ENCODE results near the gene LRRC40.

Gene LRRC40

GRCh38 chr1:70164350-70164749 is 41.0 kb downstream of the LRRC40 start:
- Histone ChIP-seq H3K27ac (ENCODE audit: low read length) (no peak overlapping the region), H3K4me3 (ENCODE audit: low read length) (no peak overlapping the region), H3K4me1 (ENCODE audit: insufficient read depth, low read length) (peaks cover 3% of the 10 kb centered on the region; the same call in 1 of the 2 replicates), H3K9ac (ENCODE audit: low read depth, low read length) (no peak overlapping the region), H3K27me3 (ENCODE audit: insufficient read depth, low read length) (no peaks in the 10 kb centered on the region), H3K36me3 (ENCODE audit: insufficient read depth, low read depth, low read length) (no peaks in the 10 kb centered on the region), H3K9me3 (ENCODE audit: insufficient read depth, low read depth, low read length) (no peaks in the 10 kb centered on the region)

DNA sequence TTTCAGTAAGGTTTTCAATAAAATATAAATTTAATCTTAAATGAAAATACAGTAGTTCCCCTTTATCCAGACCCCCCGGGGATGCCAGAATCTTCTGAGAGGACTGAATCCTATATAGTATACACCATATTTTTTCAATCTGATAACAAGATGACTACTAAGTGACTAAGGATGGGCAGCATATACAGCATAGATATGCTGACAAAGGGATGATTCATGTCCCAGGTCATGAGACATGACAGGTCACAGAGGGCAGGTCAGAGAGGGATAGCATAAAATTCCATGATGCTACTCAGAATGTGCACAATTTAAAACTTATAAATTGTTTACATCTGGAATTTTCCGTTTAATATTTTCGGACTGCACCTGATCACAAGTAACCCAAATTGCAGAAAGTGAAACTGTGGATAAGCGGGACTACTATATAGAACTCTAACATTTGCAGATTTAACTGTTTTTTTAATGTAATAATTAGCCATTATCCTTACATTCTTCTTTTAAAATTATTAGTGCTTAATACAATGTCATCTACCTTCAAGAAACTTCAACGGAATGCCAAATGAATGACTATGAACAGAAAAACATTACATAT is 48.8 kb downstream of the LRRC40 start:
- Histone ChIP-seq H3K27ac (ENCODE audit: low read length) (no peak overlapping the region), H3K27me3 (ENCODE audit: insufficient read depth, low read length) (no peaks in the 10 kb centered on the region), H3K36me3 (ENCODE audit: insufficient read depth, low read depth, low read length) (no peaks in the 10 kb centered on the region)

DNA sequence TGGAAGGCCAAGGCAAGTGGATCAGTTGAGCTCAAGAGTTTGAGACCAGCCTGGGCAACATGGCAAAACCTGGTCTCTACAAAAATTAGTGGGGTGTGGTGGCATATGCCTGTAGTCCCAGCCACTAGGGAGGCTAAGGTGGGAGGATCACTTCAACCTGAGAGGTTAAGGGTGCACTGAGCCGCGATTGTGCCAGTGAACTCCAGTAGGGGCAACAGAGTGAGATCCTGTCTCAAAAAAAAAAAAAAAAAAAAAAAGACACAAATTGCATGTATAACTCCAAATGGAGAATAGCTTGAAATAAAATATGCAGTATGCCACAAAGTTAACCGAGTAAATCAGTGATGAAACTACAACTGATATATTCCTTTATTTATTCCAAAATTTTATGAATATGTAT is 51.6 kb downstream of the LRRC40 start:
- Histone ChIP-seq H3K9ac (ENCODE audit: low read depth, low read length) (no peak overlapping the region), H3K27me3 (ENCODE audit: insufficient read depth, low read length) (no peaks in the 10 kb centered on the region), H3K9me3 (ENCODE audit: insufficient read depth, low read depth, low read length) (no peaks in the 10 kb centered on the region), H3K4me3 (ENCODE audit: low read length) (no peak overlapping the region), H3K36me3 (ENCODE audit: insufficient read depth, low read depth, low read length) (peaks cover 8% of the 10 kb centered on the region; the same call in 1 of the 2 replicates), H3K4me1 (ENCODE audit: insufficient read depth, low read length) (no peaks in the 10 kb centered on the region), H3K27ac (ENCODE audit: low read length) (no peak overlapping the region)

More for the DNA sequence above, 48.8 kb downstream of the LRRC40 start:
- no peaks in the 10 kb centered on the region for H3K4me1 ChIP-seq (ENCODE audit: insufficient read depth, low read length)
- H3K4me3 ChIP-seq (ENCODE audit: low read length): no peak overlapping the region
- H3K9ac ChIP-seq (ENCODE audit: low read depth, low read length): no peak overlapping the region
- H3K9me3 ChIP-seq (ENCODE audit: insufficient read depth, low read depth, low read length): no peaks in the 10 kb centered on the region

GRCh38 chr1:70150444-70150843 is 54.9 kb downstream of the LRRC40 start:
- Histone ChIP-seq H3K4me3 (ENCODE audit: low read length) (no peak overlapping the region), H3K9me3 (ENCODE audit: insufficient read depth, low read depth, low read length) (no peaks in the 10 kb centered on the region), H3K27me3 (ENCODE audit: insufficient read depth, low read length) (no peaks in the 10 kb centered on the region), H3K27ac (ENCODE audit: low read length) (no peak overlapping the region), H3K9ac (ENCODE audit: low read depth, low read length) (no peak overlapping the region), H3K4me1 (ENCODE audit: insufficient read depth, low read length) (no peaks in the 10 kb centered on the region), H3K36me3 (ENCODE audit: insufficient read depth, low read depth, low read length) (peaks cover 24% of the 10 kb centered on the region; the same call in 1 of the 2 replicates)

DNA sequence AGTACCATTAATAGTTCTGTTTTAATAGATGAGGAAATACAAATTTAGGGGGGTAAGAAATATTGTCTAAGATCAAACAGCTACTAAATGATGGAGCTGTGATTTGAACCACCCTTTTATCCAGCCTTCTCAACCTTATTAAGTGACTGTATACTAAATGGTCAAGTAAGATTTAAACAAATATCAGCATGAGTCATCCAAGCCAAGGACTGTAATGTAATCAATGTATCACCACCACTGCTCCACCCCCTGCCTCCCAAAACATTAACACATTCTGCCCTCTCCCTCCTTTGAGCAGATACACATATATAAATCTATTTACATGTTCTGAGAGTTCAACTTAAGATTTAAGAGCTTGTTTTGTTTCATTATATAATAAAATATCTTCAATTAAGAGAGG is 58.9 kb downstream of the LRRC40 start:
- no peaks in the 10 kb centered on the region for H3K4me1 ChIP-seq (ENCODE audit: insufficient read depth, low read length)
- H3K9ac ChIP-seq (ENCODE audit: low read depth, low read length): no peak overlapping the region
- H3K27ac ChIP-seq (ENCODE audit: low read length): no peak overlapping the region
- H3K36me3 ChIP-seq (ENCODE audit: insufficient read depth, low read depth, low read length): peaks cover 27% of the 10 kb centered on the region; the same call in 1 of the 2 replicates
- H3K4me3 ChIP-seq (ENCODE audit: low read length): no peak overlapping the region
- H3K27me3 ChIP-seq (ENCODE audit: insufficient read depth, low read length): no peaks in the 10 kb centered on the region
- H3K9me3 ChIP-seq (ENCODE audit: insufficient read depth, low read depth, low read length): no peaks in the 10 kb centered on the region

DNA sequence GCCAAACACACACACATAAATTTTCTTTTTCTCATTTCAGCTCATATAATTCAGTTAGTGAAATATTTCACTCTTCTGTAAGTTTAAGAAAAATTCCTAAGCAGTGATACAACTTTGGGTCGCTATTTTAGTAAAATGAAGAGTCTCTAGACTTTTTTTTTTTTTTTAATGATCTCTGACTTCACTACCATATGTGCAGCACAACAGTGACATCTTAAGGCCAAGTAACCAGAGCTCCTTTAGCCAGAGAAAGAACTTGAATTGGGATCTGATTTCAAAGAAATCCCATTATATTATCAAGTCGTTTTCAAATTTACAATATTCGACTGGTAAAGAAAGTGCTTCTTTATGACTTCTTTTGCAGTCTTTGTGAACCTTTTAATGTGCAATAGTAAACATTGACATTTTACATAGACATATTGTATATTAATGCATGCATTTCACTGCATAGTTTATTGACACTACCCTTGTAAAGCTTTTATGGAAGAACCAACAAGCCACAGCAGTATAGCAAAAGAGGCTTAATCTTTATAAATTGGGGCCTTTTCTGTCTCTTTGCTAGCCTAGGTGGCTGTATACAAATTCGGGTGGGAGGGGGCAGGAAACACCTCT is 62.2 kb downstream of the LRRC40 start:
- H3K4me3 ChIP-seq (ENCODE audit: low read length): no peak overlapping the region

GRCh38 chr1:70142075-70142474 is 63.3 kb downstream of the LRRC40 start:
- no peak overlapping the region for H3K27ac ChIP-seq (ENCODE audit: low read length)
- no peak overlapping the region for H3K9ac ChIP-seq (ENCODE audit: low read depth, low read length)
- peaks cover 8% of the 10 kb centered on the region; the same call in 1 of the 2 replicates for H3K36me3 ChIP-seq (ENCODE audit: insufficient read depth, low read depth, low read length)
- peaks cover 5% of the 10 kb centered on the region; the same call in 1 of the 2 replicates for H3K4me1 ChIP-seq (ENCODE audit: insufficient read depth, low read length)
- no peaks in the 10 kb centered on the region for H3K9me3 ChIP-seq (ENCODE audit: insufficient read depth, low read depth, low read length)
- no peak overlapping the region for H3K4me3 ChIP-seq (ENCODE audit: low read length)
- no peaks in the 10 kb centered on the region for H3K27me3 ChIP-seq (ENCODE audit: insufficient read depth, low read length)

More for the DNA sequence above, 62.2 kb downstream of the LRRC40 start:
- no peak overlapping the region for H3K27ac ChIP-seq (ENCODE audit: low read length)
- no peaks in the 10 kb centered on the region for H3K27me3 ChIP-seq (ENCODE audit: insufficient read depth, low read length)
- no peak overlapping the region for H3K9ac ChIP-seq (ENCODE audit: low read depth, low read length)
- no peaks in the 10 kb centered on the region for H3K9me3 ChIP-seq (ENCODE audit: insufficient read depth, low read depth, low read length)
- H3K36me3 ChIP-seq (ENCODE audit: insufficient read depth, low read depth, low read length): peaks cover 15% of the 10 kb centered on the region; the same call in 1 of the 2 replicates
- peaks cover 5% of the 10 kb centered on the region; the same call in 1 of the 2 replicates for H3K4me1 ChIP-seq (ENCODE audit: insufficient read depth, low read length)

GRCh38 chr1:70140894-70141293 is 64.5 kb downstream of the LRRC40 start:
- no peak overlapping the region for H3K4me3 ChIP-seq (ENCODE audit: low read length)
- peaks cover 6% of the 10 kb centered on the region; the same call in 1 of the 2 replicates for H3K36me3 ChIP-seq (ENCODE audit: insufficient read depth, low read depth, low read length)
- no peak overlapping the region for H3K9ac ChIP-seq (ENCODE audit: low read depth, low read length)
- no peak overlapping the region for H3K27ac ChIP-seq (ENCODE audit: low read length)
- no peaks in the 10 kb centered on the region for H3K9me3 ChIP-seq (ENCODE audit: insufficient read depth, low read depth, low read length)
- no peaks in the 10 kb centered on the region for H3K27me3 ChIP-seq (ENCODE audit: insufficient read depth, low read length)
- peaks cover 5% of the 10 kb centered on the region; the same call in 1 of the 2 replicates for H3K4me1 ChIP-seq (ENCODE audit: insufficient read depth, low read length)

- Histone ChIP-seq H3K9ac (ENCODE audit: low read depth, low read length) (no peak overlapping the region), H3K4me1 (ENCODE audit: insufficient read depth, low read length) (peaks cover 5% of the 10 kb centered on the region; the same call in 1 of the 2 replicates), H3K27ac (ENCODE audit: low read length) (no peak overlapping the region)
These were observed 65.0 kb downstream of the LRRC40 start for GRCh38 chr1:70140343-70140742.

GRCh38 chr1:70134148-70134547 is 71.2 kb downstream of the LRRC40 start:
- peaks cover 14% of the 10 kb centered on the region; the same call in 1 of the 2 replicates for H3K4me1 ChIP-seq (ENCODE audit: insufficient read depth, low read length)
- H3K4me3 ChIP-seq (ENCODE audit: low read length): peak overlapping the region; percentile 25; the same call in 1 of the 2 replicates
- H3K9ac ChIP-seq (ENCODE audit: low read depth, low read length): peak overlapping the region; percentile 50; the same call in 1 of the 2 replicates
- peak overlapping the region; percentile 30 for H3K27ac ChIP-seq (ENCODE audit: low read length)
- H3K9me3 ChIP-seq (ENCODE audit: insufficient read depth, low read depth, low read length): no peaks in the 10 kb centered on the region
- no peaks in the 10 kb centered on the region for H3K27me3 ChIP-seq (ENCODE audit: insufficient read depth, low read length)
- no peaks in the 10 kb centered on the region for H3K36me3 ChIP-seq (ENCODE audit: insufficient read depth, low read depth, low read length)

More at GRCh38 chr1:70140343-70140742, 65.0 kb downstream of the LRRC40 start:
- Histone ChIP-seq H3K9me3 (ENCODE audit: insufficient read depth, low read depth, low read length) (no peaks in the 10 kb centered on the region), H3K36me3 (ENCODE audit: insufficient read depth, low read depth, low read length) (peaks cover 2% of the 10 kb centered on the region; the same call in 1 of the 2 replicates), H3K27me3 (ENCODE audit: insufficient read depth, low read length) (no peaks in the 10 kb centered on the region), H3K4me3 (ENCODE audit: low read length) (no peak overlapping the region)

- no peak overlapping the region for H3K9ac ChIP-seq (ENCODE audit: low read depth, low read length)
- no peak overlapping the region for H3K4me3 ChIP-seq (ENCODE audit: low read length)
These were observed 88.3 kb downstream of the LRRC40 start for GRCh38 chr1:70117046-70117445.

GRCh38 chr1:70115315-70115714 is 90.1 kb downstream of the LRRC40 start:
- H3K27ac ChIP-seq (ENCODE audit: low read length): no peak overlapping the region
- H3K27me3 ChIP-seq (ENCODE audit: insufficient read depth, low read length): no peaks in the 10 kb centered on the region
- no peaks in the 10 kb centered on the region for H3K4me1 ChIP-seq (ENCODE audit: insufficient read depth, low read length)
- no peak overlapping the region for H3K9ac ChIP-seq (ENCODE audit: low read depth, low read length)
- H3K4me3 ChIP-seq (ENCODE audit: low read length): no peak overlapping the region
- H3K36me3 ChIP-seq (ENCODE audit: insufficient read depth, low read depth, low read length): no peaks in the 10 kb centered on the region
- no peaks in the 10 kb centered on the region for H3K9me3 ChIP-seq (ENCODE audit: insufficient read depth, low read depth, low read length)

More at GRCh38 chr1:70117046-70117445, 88.3 kb downstream of the LRRC40 start:
- H3K27me3 ChIP-seq (ENCODE audit: insufficient read depth, low read length): no peaks in the 10 kb centered on the region
- no peaks in the 10 kb centered on the region for H3K4me1 ChIP-seq (ENCODE audit: insufficient read depth, low read length)
- H3K27ac ChIP-seq (ENCODE audit: low read length): no peak overlapping the region
- H3K36me3 ChIP-seq (ENCODE audit: insufficient read depth, low read depth, low read length): no peaks in the 10 kb centered on the region
- H3K9me3 ChIP-seq (ENCODE audit: insufficient read depth, low read depth, low read length): no peaks in the 10 kb centered on the region
